HEK293 (cell line): Measurements from ENCODE around the gene ZNF292.

Experiments
- CTCF ChIP-seq: fragments of 450-650 bp; formaldehyde crosslinking; IDR thresholded peaks from 2 replicates; pipeline ENCODE4 v1.5.1; 2016; ENCODE audit warnings: missing biosample characterization, missing genetic modification characterization
- GLI2 ChIP-seq: fragments of 450-650 bp; formaldehyde crosslinking; IDR thresholded peaks from 2 replicates; pipeline ENCODE4; 2017; ENCODE audit warnings: missing biosample characterization, missing genetic modification characterization, low read depth, borderline replicate concordance
- KLF8 ChIP-seq: fragments of 450-650 bp; formaldehyde crosslinking; IDR thresholded peaks from 2 replicates; pipeline ENCODE4 v1.5.1; 2016; ENCODE audit warnings: missing biosample characterization, missing genetic modification characterization
- MZF1 ChIP-seq: fragments of 450-650 bp; formaldehyde crosslinking; IDR thresholded peaks from 2 replicates; pipeline ENCODE4 v1.5.1; 2017; ENCODE audit warnings: missing biosample characterization, missing genetic modification characterization, borderline replicate concordance
- PBX3 ChIP-seq: sonication (generic); formaldehyde crosslinking; IDR thresholded peaks from 2 replicates; pipeline ENCODE4 v1.8.1; 2022; ENCODE audit warnings: mild to moderate bottlenecking, moderate library complexity, missing genetic modification reagents
- SALL2 ChIP-seq: fragments of 450-650 bp; formaldehyde crosslinking; IDR thresholded peaks from 2 replicates; pipeline ENCODE4 v1.5.0; 2017; ENCODE audit warnings: missing biosample characterization, mild to moderate bottlenecking, missing genetic modification characterization, borderline replicate concordance
- TCF7L2 ChIP-seq: IDR thresholded peaks from 2 replicates; pipeline ENCODE4 v1.6.1; 2011; ENCODE audit warnings: low read depth, mild to moderate bottlenecking, inconsistent platforms, low read length, moderate library complexity, borderline replicate concordance
- ZBTB1 ChIP-seq: fragments of 450-650 bp; formaldehyde crosslinking; IDR thresholded peaks from 2 replicates; pipeline ENCODE4 v1.5.1; 2016; ENCODE audit warnings: missing biosample characterization, missing genetic modification characterization
- ZBTB21 ChIP-seq: fragments of 450-650 bp; formaldehyde crosslinking; IDR thresholded peaks from 2 replicates; pipeline ENCODE4 v1.5.1; 2017; ENCODE audit warnings: missing biosample characterization, missing genetic modification characterization
- ZBTB26 ChIP-seq: fragments of 450-650 bp; formaldehyde crosslinking; optimal IDR thresholded peaks from 2 replicates; pipeline ENCODE3; 2016; ENCODE audit warnings: missing biosample characterization, mild to moderate bottlenecking, missing genetic modification characterization
- ZBTB48 ChIP-seq: fragments of 450-650 bp; formaldehyde crosslinking; IDR thresholded peaks from 2 replicates; pipeline ENCODE4 v1.5.1; 2016; ENCODE audit warnings: missing biosample characterization, missing genetic modification characterization
- ZFHX2 ChIP-seq: fragments of 450-650 bp; formaldehyde crosslinking; conservative IDR thresholded peaks from 2 replicates; pipeline ENCODE4 v1.5.1; 2016; ENCODE audit warnings: missing biosample characterization, missing genetic modification characterization
- ZIC2 ChIP-seq: fragments of 450-650 bp; formaldehyde crosslinking; IDR thresholded peaks from 2 replicates; pipeline ENCODE4 v1.5.1; 2016; ENCODE audit warnings: missing biosample characterization, missing genetic modification characterization
- ZNF114 ChIP-seq: fragments of 450-650 bp; formaldehyde crosslinking; IDR thresholded peaks from 2 replicates; pipeline ENCODE4 v1.5.0; 2017; ENCODE audit warnings: missing biosample characterization, missing genetic modification characterization
- ZNF146 ChIP-seq: fragments of 450-650 bp; formaldehyde crosslinking; IDR thresholded peaks from 2 replicates; pipeline ENCODE4 v1.5.1; 2016; ENCODE audit warnings: missing biosample characterization, missing genetic modification characterization
- ZNF175 ChIP-seq: fragments of 450-650 bp; formaldehyde crosslinking; IDR thresholded peaks from 2 replicates; pipeline ENCODE4 v1.5.1; 2016; ENCODE audit warnings: missing biosample characterization, missing genetic modification characterization
- ZNF18 ChIP-seq: fragments of 450-650 bp; formaldehyde crosslinking; IDR thresholded peaks from 2 replicates; pipeline ENCODE4 v1.5.1; 2016; ENCODE audit warnings: missing biosample characterization, missing genetic modification characterization
- ZNF211 ChIP-seq: fragments of 450-650 bp; formaldehyde crosslinking; IDR thresholded peaks from 2 replicates; pipeline ENCODE4 v1.5.1; 2016; ENCODE audit warnings: low read depth, missing biosample characterization, missing genetic modification characterization
- ZNF223 ChIP-seq: fragments of 450-650 bp; formaldehyde crosslinking; IDR thresholded peaks from 2 replicates; pipeline ENCODE4 v1.5.1; 2016; ENCODE audit warnings: missing biosample characterization, missing genetic modification characterization
- ZNF24 ChIP-seq: fragments of 450-650 bp; formaldehyde crosslinking; IDR thresholded peaks from 2 replicates; pipeline ENCODE4 v1.5.1; 2016; ENCODE audit warnings: missing biosample characterization, missing genetic modification characterization
- ZNF341 ChIP-seq: fragments of 450-650 bp; formaldehyde crosslinking; IDR thresholded peaks from 2 replicates; pipeline ENCODE4; 2016; ENCODE audit warnings: low read depth, missing biosample characterization, missing genetic modification characterization
- ZNF37A ChIP-seq: fragments of 450-650 bp; IDR thresholded peaks from 2 replicates; pipeline ENCODE4 v1.5.1; 2018; ENCODE audit warnings: missing biosample characterization, missing genetic modification characterization
- ZNF398 ChIP-seq: fragments of 450-650 bp; formaldehyde crosslinking; IDR thresholded peaks from 2 replicates; pipeline ENCODE4 v1.5.1; 2017; ENCODE audit warnings: missing biosample characterization, missing genetic modification characterization
- ZNF48 ChIP-seq: fragments of 450-650 bp; formaldehyde crosslinking; IDR thresholded peaks from 2 replicates; pipeline ENCODE4 v1.5.1; 2016; ENCODE audit warnings: missing biosample characterization, missing genetic modification characterization
- ZNF514 ChIP-seq: fragments of 450-650 bp; formaldehyde crosslinking; IDR thresholded peaks from 2 replicates; pipeline ENCODE4 v1.5.1; 2016; ENCODE audit warnings: missing biosample characterization, missing genetic modification characterization
- ZNF830 ChIP-seq: fragments of 450-650 bp; IDR thresholded peaks from 2 replicates; pipeline ENCODE4 v1.5.0; 2018; ENCODE audit warnings: missing biosample characterization, missing genetic modification characterization, low read depth, mild to moderate bottlenecking, moderate library complexity
- ZSCAN18 ChIP-seq: fragments of 450-650 bp; formaldehyde crosslinking; IDR thresholded peaks from 2 replicates; pipeline ENCODE4 v1.5.1; 2016; ENCODE audit warnings: missing biosample characterization, missing genetic modification characterization
- ZSCAN30 ChIP-seq: fragments of 450-650 bp; IDR thresholded peaks from 2 replicates; pipeline ENCODE4 v1.5.1; 2018; ENCODE audit warnings: missing biosample characterization, mild to moderate bottlenecking, missing genetic modification characterization, moderate library complexity
- ZSCAN5A ChIP-seq: fragments of 450-650 bp; formaldehyde crosslinking; IDR thresholded peaks from 2 replicates; pipeline ENCODE4 v1.5.1; 2016; ENCODE audit warnings: missing biosample characterization, missing genetic modification characterization

Gene ZNF292

GRCh38 chr6:87154993-87155841 lies at the start of gene ZNF292 (continued):
- TF ChIP-seq ZNF514 (tag by site-specific recombination) (no peak), MZF1 (tag by site-specific recombination) (no peak; the same call in 1 of the 2 replicates), GLI2 (no peak), KLF8 (peak; percentile 98), ZIC2 (tag by site-specific recombination) (peak; percentile 66; the same call in 1 of the 2 replicates), ZBTB48 (tag by site-specific recombination) (peak; percentile 76), CTCF (tag by site-specific recombination) (peak; percentile 94), ZBTB21 (tag by site-specific recombination) (peak; percentile 59; the same call in 1 of the 2 replicates), ZNF223 (tag by site-specific recombination) (peak; percentile 88), ZNF114 (tag by site-specific recombination) (no peak), ZBTB1 (tag by site-specific recombination) (peak; percentile 52; the same call in 1 of the 2 replicates), SALL2 (tag by site-specific recombination) (no peak), ZNF175 (tag by site-specific recombination) (no peak), ZSCAN5A (peak; percentile 36), ZNF37A (tag by site-specific recombination) (no peak), TCF7L2 (no peak; the same call in 1 of the 2 replicates), PBX3 (peak; percentile 94), ZNF24 (tag by site-specific recombination) (peak; percentile 100), ZSCAN30 (tag by site-specific recombination) (peak; percentile 27), ZNF830 (tag by site-specific recombination) (no peak), ZNF341 (tag by site-specific recombination) (peak; percentile 91), ZNF146 (tag by site-specific recombination) (peak; percentile 73), ZBTB26 (tag by site-specific recombination) (peak; percentile 100), ZNF48 (tag by site-specific recombination) (no peak), ZNF398 (tag by site-specific recombination) (peak; percentile 87; the same call in 1 of the 2 replicates), ZSCAN18 (tag by site-specific recombination) (0 out of 2 replicates have a peak, but pooled peaks have one; percentile 17), ZFHX2 (peak; percentile 94), ZNF211 (tag by site-specific recombination) (no peak), ZNF18 (peak; percentile 91)
